ENCODE measurements around the gene IVD. TPM values are rescaled to one million over a fixed set of nuclear protein-coding genes. Genes with fewer than 3 reads are reported as not detected.

The IVD gene
- total RNA-seq, 2 donors from 2014 or later, result 24.3 to 38.9 TPM

DNA sequence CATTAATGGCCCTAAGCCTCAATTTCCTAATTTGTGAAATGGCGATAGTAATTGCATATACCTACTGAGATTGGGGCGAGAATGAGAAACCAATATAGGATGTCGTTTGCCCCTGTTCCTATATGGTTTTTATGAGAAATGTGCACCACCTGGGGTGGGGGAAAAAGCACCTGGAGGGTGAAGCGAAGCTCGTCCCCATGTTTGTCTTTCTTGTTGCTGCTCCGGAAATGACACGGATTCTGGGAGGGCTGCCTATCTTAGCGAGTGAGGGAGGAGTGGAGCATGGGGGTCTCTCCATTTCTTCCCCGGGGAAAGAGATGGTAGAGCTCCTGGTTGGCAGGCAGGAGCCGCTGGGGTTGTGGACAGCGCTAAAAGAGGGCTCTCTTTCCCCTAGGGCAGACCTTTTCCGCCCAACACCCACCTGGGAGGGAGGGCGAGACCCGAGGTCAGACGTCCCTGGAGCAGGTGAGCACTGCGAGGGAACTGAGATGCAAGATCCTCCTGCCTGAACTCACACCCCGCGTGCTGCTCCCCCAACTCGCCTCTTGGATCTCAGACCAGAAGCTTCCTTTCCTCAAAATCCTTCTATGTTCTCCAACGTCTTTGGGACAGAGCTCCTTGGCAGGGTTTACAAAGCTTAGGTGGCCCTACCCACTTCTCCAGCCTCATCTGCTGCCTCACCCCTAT lies 29.6 kb downstream of the IVD start:
- intact Hi-C loops (cut with DNase I), result no loop called here
- no peak for DNase-seq (ENCODE audit: low spot score)

DNA sequence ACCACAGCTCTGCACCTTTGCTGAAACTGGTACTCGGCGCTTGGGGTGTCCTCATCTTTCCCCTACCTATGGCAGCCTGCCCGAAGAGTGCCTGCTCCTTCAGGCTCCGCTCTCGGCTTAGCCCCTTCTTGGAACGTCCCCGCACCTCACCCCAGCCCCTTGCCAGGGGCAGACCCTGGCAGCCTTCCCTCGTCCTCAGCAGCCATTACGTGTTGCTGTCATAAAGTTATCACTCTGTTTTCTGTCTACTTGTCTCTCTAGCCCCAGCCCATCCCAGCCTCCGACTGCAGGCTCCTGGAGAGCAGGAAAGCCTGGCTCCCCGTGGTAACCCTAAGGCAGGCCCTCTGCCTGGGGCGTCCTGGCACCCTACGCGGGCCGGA lies 30.1 kb downstream of the IVD start:
- intact Hi-C loops (cut with DNase I), result no loop called here
- DNase-seq (ENCODE audit: low spot score), result no peak

DNA sequence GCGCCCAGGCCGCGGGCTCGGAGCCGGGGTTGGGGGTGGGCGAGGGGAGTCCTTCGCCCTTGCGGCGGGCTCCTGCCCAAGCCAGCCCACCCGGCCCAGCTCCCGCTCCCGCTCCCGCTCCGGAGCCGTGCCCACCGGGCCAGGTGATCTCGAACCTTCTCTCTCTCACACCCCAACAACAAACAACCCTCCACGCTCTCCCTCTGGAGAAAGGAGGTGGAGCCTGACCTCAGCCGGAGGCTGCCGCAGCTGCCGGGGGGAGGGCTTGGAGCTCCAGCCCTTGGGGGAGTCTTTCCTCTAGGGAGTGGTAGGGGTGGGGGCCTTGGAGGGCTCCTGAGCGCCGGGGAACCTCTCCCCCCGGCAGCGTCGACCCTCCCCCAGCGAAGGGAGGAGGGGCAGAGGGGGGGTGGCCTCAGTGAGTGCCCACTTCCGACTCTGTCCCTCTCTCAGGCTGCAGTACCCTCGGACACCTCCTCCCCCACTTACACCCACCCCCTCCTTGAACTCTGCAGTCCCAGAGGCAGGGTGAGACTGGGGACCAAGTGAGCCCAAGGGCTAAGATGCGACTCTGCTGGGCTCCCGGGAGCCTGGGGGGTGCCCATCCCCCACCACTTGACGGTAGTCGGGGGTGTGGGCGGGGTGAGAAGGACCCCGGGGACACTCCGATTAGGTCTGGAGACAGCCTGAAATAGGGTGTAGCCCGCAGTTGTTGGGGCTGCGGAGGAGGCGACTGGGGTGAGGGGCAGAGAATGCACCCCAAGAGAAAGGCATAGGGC lies 30.7 kb downstream of the IVD start:
- intact Hi-C loops (cut with DNase I), result no loop called here
- DNase-seq (ENCODE audit: low spot score), result no peak

DNA sequence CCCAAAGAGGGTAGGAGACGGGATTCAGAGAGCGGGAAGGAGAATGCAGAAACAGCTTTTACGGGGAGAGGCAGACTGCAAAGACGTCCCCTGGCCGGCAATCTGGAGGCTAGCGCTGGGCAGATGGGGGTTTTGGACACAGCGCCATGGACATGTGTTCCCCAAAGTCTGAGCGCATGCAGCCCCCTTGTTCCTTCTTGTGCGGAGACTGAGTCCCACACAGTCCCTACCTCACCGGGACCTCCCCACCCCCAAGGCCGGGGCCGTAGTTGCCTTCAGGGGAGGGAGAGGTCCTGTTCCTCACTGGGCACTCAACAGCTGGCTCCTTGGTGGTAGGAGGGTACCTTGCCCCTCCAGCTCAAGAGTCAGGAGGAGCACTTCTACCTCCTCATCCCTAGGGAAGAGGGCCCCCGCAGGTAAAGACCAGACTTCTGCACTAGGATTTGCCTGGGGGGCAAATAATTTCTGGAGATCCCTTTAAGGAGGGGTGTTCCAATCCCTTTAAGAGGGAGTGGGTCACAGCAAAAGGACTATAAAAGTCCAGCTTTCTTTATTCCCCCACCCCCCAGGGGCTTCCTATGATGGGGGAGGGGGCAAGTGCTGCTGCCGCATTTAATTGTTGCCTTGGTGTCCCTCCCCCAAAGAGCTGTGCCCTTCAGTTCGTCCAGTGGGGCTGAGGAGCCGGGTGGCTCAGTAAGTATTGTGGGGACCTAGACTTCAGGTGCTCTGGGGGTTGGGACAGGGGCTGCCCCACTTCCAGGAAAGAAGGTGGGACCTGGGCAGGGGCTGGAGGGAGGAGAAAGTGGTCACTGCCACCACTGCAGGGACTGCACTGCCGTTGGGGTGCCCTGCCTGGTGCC lies 31.5 kb downstream of the IVD start:
- intact Hi-C loops (cut with DNase I), result no loop called here
- no peak for DNase-seq (ENCODE audit: low spot score)

DNA sequence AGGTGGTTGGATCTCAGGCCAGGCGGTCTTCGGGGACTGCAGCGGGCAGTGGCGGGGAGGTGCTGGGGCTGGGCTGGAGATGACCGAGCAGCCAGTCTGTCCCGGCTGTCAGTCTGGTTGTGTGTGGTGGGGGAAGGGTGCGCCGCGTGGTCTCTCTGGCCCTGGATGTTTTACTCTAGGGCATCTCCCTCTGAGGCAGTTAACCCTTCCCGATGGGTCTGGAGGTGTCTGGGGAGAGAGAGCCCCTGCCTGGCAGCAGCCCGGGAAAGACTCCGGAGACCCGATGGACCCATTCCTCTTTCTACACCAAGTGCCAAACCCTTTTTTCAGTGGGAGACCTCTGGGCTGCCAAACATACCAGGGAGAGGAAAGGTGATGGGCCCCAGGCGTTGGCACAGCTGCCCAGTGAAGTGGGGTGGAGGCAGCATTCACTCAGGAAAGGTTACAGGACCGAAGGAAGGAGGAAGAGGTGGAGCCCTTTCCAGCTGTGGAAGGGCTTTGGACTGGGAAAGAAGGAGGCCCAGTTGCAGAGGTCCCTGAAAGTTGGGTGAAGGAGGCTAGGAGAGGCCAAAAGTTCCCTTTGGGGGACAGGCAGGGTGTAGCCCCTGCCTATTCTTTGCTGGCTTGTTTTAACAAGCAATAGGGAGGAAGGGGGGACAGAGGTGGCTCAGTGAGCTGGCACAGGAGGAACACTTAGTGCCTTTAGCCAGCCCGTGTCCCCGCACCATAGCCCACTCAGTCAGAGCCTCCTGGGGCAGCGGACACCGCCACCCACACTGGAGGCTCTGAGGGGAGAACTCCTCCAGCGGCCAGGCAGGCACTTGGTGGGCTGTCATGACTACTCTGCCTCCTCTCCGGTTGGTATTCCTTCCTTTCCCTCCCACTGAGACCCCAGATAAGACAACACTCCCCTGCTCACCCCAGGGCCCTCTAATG lies 32.4 kb downstream of the IVD start:
- DNase-seq (ENCODE audit: low spot score), result no peak

DNA sequence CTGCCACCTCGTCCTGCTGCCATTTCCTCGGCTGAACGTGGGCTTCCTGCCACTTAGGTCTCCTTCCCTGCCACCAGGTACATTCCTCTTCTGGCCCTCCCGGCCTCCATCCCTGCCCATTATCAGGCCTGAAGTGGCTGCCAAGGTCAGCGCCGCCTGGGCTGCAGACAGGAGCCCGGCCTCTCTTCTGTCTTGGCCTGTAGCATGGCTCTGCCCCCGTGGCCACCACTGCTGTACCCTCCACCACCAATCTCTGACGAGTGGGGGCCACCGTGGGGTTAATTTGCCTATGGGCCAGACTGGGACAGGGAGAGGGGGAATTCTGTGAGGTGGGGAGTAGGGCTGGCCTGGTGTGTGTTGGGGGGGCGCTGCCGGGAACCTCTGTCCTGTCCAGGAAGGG lies 33.1 kb downstream of the IVD start:
- intact Hi-C loops (cut with DNase I), result no loop called here
- no peak for DNase-seq (ENCODE audit: low spot score)

More for the DNA sequence above, 32.4 kb downstream of the IVD start:
- intact Hi-C loops (cut with DNase I), result no loop called here

DNA sequence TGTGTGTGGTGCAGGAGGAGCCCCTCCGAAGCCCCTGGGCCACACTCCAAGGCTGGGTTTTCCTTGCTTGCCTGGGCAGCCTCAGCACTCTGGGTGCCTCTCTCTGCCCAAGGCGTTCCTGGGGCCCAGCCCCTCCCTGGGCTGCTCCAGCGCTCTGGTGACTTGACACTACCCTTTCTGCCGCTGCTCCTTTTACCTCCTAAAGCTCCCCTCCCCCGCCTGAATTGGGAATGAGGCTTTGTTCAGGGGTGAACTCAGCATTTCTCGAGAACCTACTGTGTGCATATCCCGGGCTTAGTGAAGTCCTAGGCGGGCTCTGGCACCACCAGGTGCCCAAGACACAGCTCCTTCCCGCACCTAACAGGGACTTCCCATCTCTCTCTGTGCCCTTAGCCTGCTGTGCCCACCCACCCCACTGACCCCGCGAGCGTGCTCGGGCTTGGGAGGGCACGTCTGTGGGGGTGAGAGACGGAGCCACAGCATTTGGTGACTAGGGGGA lies 33.9 kb downstream of the IVD start:
- intact Hi-C loops (cut with DNase I), result no loop called here
- no peak for DNase-seq (ENCODE audit: low spot score)

DNA sequence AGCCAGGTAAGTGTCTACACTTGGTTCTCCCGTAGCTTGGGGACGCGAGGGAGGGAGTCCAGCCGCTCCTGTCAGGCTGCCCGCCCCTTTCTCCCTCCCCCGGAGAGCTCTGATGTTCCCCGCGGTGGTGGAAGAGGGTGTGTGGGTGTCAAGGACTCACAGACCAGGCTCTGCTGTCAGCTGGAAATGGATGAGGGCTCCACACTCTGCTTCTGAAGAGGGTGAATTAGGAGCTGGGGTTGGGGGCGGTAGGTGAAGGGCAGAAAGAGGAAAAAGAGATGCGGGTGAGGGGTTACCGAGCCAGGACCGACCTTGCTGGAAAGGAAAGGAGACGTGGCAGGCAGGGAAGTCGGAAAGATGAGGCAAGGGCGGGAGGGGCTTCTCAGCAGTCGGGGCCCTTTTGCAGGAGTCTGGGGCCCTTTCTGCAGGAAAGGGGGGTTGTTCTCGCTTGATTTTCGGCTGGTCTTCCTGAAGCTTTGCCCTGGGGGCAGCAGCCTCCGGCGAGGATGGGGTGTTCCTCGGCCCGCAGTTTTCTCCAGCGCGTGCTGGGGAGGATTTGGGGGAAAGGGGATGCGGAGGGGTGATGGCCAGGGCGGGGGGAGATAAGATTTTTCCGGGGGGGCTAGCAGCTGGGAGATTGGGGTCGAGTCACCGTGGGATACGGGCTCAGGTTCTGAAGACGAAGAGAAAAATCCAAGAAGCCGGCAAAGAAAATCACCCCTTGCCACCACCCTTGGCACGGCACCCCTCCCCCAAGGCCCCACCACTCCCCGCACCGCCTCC lies 34.6 kb downstream of the IVD start:
- intact Hi-C loops (cut with DNase I), result no loop called here
- no peak for DNase-seq (ENCODE audit: low spot score)

DNA sequence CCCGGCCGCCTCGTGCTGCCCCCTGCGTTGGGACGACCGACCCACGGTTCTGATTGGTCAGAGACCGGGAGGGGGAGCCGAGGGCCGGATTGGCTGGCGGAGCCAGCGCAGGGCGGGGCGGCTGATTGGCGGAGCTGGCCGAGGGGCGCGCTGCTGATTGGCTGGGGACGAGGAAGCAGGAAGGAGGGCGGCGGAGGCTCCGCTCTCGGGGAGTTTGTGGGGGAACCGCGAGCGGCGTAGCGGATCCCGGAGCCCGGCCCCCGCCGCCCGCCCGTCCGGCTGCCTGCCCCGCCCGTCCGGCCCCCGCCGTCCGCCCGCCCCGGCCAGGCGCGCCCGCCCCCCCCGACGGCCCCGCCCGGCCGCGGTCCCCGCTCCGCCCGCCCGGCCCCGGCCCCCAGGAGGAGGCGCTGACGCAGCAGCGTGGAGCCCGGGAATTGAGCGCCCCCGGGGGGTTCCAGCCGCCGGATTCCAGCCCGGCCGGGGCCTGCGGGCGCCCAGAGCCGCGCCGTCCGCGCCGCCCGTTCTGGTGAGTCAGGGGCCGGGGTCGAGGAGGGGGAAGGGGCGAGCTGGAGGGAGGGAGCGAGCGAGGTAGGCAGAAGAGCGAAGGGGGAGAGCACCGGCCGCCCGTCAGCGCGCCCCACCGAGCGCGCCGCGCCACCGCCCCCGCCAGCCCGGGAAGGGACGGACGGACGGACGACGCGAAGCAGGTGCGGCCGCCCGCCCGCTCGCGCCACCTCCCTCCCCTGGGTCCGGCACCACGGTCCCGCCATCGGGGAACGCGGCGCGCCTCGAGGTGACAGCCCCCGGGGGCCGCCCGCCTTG lies 35.4 kb downstream of the IVD start, which contains the start of gene BAHD1:
TSS of gene BAHD1 (plus strand) at position 211 of the 822 bp plus-strand sequence. CDS start 17,512 bp downstream, outside the sequence.
- intact Hi-C loops (cut with DNase I), result no loop called here
- peak; percentile 99 for DNase-seq (ENCODE audit: low spot score)

DNA sequence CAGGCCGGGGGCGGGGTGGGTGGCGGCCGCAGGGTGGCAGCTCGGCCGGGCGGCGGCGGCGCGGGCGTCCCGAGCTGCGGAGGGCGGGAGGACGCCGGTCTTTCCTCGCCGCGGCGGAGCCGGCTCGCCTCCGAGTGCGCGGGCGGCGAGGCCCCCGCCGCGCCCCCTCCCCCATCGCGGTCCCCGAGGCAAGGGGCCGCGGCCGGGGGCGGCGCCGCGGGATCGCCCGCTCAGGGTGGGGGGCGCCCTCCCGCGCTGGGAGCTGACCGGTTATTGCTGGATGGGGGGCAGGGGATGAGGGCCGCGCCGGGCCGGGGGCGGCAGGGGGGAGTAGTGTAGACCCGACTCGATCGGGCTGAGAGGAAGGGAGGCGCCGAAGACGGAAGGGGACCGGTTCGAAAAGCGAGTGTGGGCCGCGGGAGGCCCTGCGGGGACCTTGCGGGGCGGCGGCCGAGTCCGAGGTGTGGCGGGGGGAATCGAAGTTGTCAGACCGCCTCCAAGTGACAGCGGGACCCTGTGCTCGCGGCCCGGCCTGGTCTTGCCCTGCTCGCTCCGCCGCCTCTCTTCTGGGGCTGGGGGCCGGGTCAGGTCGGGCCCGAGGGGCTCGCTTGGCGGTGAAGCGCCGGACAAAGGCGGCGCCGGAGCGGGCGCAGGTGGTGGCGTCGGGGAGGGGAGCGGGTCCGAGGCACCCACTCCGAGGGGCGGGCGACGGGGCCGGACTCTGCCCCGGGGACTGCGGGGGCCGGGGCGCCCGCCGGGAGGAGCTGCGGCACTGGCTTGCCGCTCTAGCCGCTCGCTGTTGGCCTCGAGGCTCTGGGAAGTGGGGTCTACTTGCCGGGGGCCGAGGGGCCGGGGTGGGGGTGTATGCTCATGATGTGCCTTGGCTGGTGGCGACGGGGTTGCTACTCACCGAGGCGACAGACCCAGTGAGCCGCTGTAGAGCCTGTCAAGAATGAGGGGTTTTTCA lies 36.3 kb downstream of the IVD start:
- intact Hi-C loops (cut with DNase I), result no loop called here
- no peak for DNase-seq (ENCODE audit: low spot score)

DNA sequence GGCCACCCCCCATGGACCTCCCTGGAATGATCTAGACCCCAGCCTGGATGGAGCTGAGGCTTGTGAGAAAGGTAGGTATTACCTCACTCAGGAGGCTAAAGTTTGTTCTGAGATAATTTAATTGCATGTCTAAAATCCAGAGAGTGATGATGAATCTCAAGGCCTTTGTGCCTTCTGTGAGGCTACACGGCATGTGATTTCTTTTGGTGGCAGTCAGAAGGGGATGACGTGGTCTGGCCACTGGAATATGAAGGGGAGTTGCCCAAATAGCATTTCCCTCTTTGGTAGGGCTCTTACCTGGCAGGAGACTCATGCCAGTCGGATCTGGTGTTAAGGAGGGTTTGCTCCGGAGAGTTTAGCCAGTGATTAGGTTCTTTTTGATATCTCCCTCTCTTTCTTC lies 37.7 kb downstream of the IVD start:
- intact Hi-C loops (cut with DNase I), result no loop called here

DNA sequence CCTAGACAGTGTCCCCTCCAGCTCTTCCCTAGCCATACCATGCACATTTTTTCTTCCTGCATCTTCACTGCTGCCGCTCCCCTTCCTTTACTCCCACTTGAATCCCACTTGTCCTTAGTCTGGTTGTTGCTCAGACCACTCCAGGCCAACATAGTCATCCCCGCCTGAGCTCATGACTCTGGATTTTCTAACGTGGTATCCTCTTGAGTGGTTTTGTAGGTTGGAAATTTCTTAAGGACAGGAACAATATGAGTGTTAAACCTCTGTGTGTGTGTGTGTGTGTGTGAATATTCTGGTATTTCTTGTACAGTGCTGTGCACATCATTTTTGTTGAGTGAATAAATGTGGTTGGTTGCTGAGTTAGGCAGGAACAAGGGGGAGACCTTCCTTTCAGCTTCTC lies 38.3 kb downstream of the IVD start:
- intact Hi-C loops (cut with DNase I), result loop anchor here in 1 of 2 donors (2.0 kb wide), 1 partner anchor 69 kb away; no protein-coding TSS in a partner anchor
- no peak for DNase-seq (ENCODE audit: low spot score)

More for the DNA sequence above, 37.7 kb downstream of the IVD start:
- no peak for DNase-seq (ENCODE audit: low spot score)

DNA sequence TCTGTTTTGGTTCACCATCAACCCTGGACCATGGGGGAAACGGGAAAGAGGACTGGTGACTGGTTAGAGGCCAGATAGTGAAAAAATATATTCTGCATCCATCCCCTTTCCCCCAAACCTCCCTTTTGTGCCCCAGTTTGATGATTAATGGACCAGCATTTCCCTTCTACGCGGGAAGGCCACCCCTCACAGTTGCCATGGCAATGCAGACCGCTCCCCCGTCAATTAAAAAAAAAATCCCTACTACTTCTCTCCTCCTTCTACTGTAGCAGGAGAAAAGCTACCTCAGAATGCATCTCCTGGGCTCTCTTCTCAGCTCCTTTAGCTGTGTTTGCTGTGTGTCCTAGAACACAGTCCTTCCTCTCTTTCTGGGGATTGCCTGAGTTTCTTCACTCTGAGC lies 39.1 kb downstream of the IVD start:
- DNase-seq (ENCODE audit: low spot score), result no peak
- intact Hi-C loops (cut with DNase I), result loop anchor here in 1 of 2 donors (1.0 to 2.0 kb wide), 2 partner anchors 22 to 68 kb away; no protein-coding TSS in a partner anchor

DNA sequence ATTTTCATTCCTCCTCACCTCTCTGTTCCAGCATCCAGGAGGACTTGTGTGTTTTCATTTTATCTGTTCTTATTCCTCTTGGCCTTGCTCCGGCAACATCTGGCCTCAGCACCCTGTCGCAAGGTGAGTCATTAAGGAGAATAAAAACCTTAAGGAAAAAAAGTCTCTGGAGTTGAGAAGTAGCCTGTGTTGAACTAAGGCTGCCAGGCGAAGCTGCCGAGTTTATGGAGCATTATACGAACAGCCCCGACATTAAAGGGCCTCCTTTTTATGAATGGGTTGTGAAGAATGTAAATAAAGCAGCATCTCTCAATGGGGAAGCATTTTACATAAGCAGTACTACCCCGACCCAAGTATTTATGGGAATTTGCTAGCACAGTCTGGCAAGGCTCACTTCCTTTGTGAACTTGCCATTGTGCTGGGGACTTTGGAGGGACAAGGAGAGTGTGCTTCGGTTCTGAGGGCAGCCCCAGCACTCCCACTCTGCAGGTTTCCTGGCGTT lies 39.9 kb downstream of the IVD start:
- intact Hi-C loops (cut with DNase I), result loop anchor here in 1 of 2 donors (1.0 to 2.0 kb wide), 2 partner anchors 23 to 67 kb away; no protein-coding TSS in a partner anchor
- no peak for DNase-seq (ENCODE audit: low spot score)

DNA sequence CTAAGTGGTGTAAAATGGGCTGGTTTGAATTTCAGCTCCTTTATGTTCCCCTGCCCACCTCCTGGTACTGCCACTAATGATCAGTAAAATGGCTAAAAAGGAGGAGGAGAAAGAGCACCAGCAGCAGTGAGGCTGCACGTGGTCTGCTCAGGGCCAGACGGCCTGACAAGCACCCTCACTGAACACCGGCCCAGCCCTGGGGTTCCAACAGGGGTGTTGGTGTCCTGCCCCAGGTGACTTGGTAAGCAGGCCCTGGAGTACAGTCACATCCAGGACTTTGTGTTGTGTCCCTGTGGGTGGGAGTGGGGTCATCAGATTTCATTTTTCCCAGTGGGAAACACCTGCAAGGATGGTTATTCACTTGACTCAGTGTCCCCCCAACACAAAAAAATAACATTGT lies 40.5 kb downstream of the IVD start:
- intact Hi-C loops (cut with DNase I), result no loop called here
- no peak for DNase-seq (ENCODE audit: low spot score)

DNA sequence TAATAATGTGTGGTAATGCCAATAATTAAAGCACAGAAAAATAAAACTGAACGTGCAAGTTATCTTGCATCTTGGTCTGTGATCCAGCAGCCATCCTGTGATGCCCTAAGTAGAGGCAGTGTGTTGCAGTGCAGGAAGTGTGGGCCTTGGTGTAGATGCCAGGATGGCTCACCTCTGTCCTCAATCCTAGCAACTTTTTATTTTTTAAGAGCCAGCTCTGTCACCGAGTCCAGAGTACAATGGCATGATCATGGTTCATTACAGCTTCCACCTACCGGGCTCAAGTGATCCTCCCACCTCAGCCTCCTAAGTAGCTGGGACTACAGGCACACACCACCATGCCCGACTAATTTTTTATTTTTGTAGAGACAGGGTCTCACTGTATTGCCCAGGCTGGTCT lies 42.8 kb downstream of the IVD start:
- intact Hi-C loops (cut with DNase I), result no loop called here
- no peak for DNase-seq (ENCODE audit: low spot score)

Measured in posterior vena cava (tissue), 2 donors.